Measurements from ENCODE around the gene BSG. TPM values are rescaled to one million over a fixed set of nuclear protein-coding genes. Genes with fewer than 3 reads are reported as not detected.

BSG gene
- total RNA-seq, result 235 and 281 TPM in 2 replicates

DNA sequence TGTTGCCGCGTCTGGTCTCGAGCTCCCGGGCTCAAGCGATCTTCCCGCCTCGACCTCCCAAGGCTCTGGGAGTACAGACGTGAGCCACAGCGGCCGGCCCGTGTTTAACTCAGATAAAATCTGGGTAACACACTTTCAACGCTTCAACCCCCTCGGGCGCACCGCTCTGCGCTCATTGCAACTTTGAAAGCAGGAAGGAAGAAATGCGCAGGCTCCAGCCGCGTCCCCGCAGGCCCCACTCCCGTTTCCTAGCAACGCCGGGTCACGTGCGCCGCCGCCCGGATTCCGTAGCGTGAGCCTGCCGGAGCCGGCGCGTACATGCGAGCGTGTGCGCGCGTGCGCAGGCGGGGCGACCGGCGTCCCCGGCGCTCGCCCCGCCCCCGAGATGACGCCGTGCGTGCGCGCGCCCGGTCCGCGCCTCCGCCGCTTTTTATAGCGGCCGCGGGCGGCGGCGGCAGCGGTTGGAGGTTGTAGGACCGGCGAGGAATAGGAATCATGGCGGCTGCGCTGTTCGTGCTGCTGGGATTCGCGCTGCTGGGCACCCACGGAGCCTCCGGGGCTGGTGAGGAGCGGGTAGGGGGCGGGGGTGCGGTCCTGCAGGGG is at the start of gene BSG:
TSS of gene BSG (plus strand) at position 457 of the 603 bp plus-strand sequence. CDS start at position 496, 39 bp downstream.

DNA sequence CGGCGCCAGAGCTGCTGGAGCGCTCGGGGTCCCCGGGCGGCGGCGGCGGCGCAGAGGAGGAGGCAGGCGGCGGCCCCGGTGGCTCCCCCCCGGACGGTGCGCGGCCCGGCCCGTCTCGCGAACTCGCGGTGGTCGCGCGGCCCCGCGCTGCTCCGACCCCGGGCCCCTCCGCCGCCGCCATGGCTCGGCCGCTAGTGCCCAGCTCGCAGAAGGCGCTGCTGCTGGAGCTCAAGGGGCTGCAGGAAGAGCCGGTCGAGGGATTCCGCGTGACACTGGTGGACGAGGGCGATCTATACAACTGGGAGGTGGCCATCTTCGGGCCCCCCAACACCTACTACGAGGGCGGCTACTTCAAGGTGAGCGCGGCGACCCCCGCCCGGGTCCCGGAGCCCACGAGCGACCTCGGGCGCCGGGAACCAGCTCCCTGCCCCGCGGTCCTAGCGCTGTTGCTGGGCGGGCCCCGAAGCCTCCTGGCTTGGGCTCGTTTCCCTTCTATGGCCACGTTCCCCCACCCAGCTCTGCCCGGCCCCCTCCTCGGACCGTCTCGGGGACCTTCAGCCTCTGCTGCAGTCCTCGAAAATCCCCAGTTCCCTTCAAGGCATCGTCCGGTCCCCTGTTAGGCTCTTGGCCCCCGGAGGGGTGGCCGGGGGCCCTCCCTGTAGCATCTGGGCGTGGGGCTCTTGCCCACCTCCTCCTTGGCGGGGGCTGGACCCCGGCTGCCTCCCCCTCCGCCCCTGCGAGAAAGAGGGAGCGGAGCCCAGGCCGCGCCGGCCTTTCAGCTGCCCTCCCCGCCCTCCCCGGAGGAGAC is 40.4 kb upstream of the BSG start, which contains the start of gene CDC34:
TSS of gene CDC34 (plus strand) at position 8 of the 808 bp plus-strand sequence. CDS start at position 180, 172 bp downstream.

DNA sequence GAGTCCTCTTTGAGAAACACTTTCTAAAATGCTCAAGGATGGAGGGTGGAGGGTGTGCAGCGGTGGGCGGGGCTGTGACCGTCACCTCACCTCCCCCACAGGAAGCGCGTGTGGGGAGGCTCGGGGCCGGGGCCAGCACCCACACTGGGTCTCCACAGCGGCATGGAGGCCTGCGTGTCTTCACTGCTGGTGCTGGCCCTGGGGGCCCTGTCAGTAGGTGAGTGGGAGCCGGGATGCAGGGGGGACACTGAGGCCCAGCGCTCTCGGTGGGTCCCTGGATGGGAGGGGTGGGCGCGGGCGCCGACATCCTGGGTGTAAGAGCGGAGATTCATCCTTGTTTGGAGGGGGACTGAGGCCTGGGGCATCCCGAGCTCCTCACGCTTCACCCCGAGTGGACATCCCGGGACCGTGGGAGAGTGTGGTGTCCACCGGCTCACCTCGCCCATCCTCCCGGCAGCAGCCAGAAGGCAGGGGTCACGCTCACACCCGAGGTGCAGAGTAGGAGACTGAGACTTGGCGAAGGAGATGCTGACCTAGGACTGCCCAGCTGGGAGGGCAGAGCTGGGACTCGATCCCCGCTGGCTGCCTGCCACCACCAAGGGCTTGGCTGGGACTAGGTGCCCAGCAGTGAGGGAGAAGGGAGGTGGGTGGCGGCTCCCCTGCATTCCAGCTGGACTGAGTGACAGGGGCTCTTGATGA is 28.3 kb upstream of the BSG start, which contains the start of gene GZMM:
TSS of gene GZMM (plus strand) at position 144 of the 699 bp plus-strand sequence. CDS start at position 163, 19 bp downstream.

DNA sequence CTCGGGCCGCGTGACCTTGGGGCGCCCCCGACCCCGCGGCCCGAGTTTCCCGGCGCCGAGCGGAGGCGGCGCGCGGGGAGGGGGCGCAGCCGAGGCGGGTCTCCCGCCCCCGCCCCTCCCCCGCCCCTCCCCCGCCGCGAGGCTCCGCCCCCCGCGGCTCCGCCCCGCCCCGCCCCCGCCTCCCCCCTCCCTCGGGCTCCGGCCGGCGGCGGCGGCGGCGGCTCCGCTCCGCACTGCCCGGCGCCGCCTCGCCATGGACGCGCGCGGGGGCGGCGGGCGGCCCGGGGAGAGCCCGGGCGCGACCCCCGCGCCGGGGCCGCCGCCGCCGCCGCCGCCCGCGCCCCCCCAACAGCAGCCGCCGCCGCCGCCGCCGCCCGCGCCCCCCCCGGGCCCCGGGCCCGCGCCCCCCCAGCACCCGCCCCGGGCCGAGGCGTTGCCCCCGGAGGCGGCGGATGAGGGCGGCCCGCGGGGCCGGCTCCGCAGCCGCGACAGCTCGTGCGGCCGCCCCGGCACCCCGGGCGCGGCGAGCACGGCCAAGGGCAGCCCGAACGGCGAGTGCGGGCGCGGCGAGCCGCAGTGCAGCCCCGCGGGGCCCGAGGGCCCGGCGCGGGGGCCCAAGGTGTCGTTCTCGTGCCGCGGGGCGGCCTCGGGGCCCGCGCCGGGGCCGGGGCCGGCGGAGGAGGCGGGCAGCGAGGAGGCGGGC is 17.4 kb downstream of the BSG start, which contains the start of gene HCN2:
TSS of gene HCN2 (plus strand) at position 189 of the 703 bp plus-strand sequence. CDS start at position 254, 65 bp downstream.

Other genes starting within 250 kb of the BSG start
- 13.3 and 16.5 TPM in 2 replicates for gene MIER2, start 227.8 kb upstream of the BSG start, total RNA-seq
- under 0.01 TPM in 2 replicates for gene C2CD4C, start 163.4 kb upstream of the BSG start, total RNA-seq
- not detected in 2 replicates for gene SHC2, start 111.6 kb upstream of the BSG start, total RNA-seq
- 0.11 and 0.79 TPM in 2 replicates for gene MADCAM1, start 76.1 kb upstream of the BSG start, total RNA-seq
- gene TPGS1, start 65.1 kb upstream of the BSG start, total RNA-seq, result 50.3 and 77.6 TPM in 2 replicates
- gene CDC34, start 40.8 kb upstream of the BSG start, total RNA-seq, result 71.8 and 75.5 TPM in 2 replicates
- not detected in 2 replicates for gene GZMM, start 28.5 kb upstream of the BSG start, total RNA-seq
- gene HCN2, start 17.3 kb downstream of the BSG start, total RNA-seq, result 0.33 and 0.39 TPM in 2 replicates
- gene POLRMT, start 60.9 kb downstream of the BSG start, total RNA-seq, result 20.0 and 23.4 TPM in 2 replicates
- 0.33 and 0.39 TPM in 2 replicates for gene FGF22, start 67.3 kb downstream of the BSG start, total RNA-seq
- 34.9 and 59.5 TPM in 2 replicates for gene RNF126, start 90.6 kb downstream of the BSG start, total RNA-seq
- 221 and 628 TPM in 2 replicates for gene FSTL3, start 103.8 kb downstream of the BSG start, total RNA-seq
- not detected in 2 replicates for gene PRSS57, start 122.9 kb downstream of the BSG start, total RNA-seq
- gene PALM, start 136.3 kb downstream of the BSG start, total RNA-seq, result 0.11 and 1.2 TPM in 2 replicates
- 11.0 and 58.5 TPM in 2 replicates for gene MISP, start 178.5 kb downstream of the BSG start, total RNA-seq
- gene PTBP1, start 224.9 kb downstream of the BSG start, total RNA-seq, result 106 and 194 TPM in 2 replicates
- gene PLPPR3, start 249.4 kb downstream of the BSG start, total RNA-seq, result under 0.01 TPM in 1 of 2 replicates, not detected in the other

Measured in placental epithelial cell (primary cell).